H1 (cell line): Measurements from ENCODE around the gene KIF13A. TPM values are rescaled to one million over a fixed set of nuclear protein-coding genes. Genes with fewer than 3 reads are reported as not detected.

Experiments used
- BACH1 ChIP-seq: IDR thresholded peaks from 2 replicates; pipeline ENCODE4 v1.6.1; 2012; ENCODE audit warnings: low read length, improper control_type of control experiment
- CBX5 ChIP-seq: fragments of 300-800, 300-1000 bp; sonication (generic); IDR thresholded peaks from 2 replicates; pipeline ENCODE4 v1.7.1; 2016; ENCODE audit warnings: antibody characterized with exemption, low read length, low read depth
- JUN ChIP-seq: IDR thresholded peaks from 2 replicates; pipeline ENCODE4 v1.6.1; 2011; ENCODE audit warnings: low read depth, mild to moderate bottlenecking, improper control_type of control experiment, low read length
- KDM1A ChIP-seq: fragments of 200-600, 300-600 bp; sonication (generic); IDR thresholded peaks from 2 replicates; pipeline ENCODE4 v1.7.1; 2016; ENCODE audit warnings: mild to moderate bottlenecking, low read length, borderline replicate concordance
- KDM4A ChIP-seq: IDR thresholded peaks from one replicate; pipeline ENCODE4 v1.7.1; 2012; ENCODE audit warnings: low read depth, mild to moderate bottlenecking, moderate library complexity, low read length, inconsistent platforms; ENCODE audit not compliant: severe bottlenecking
- KDM5A ChIP-seq: fragments of 200-600 bp; IDR thresholded peaks from 2 replicates; pipeline ENCODE4 v1.7.1; 2012; ENCODE audit warnings: mild to moderate bottlenecking, low read length, inconsistent platforms, mixed read lengths
- MAFK ChIP-seq: IDR thresholded peaks from 2 replicates; pipeline ENCODE4 v1.6.1; 2012; ENCODE audit warnings: low read depth, mild to moderate bottlenecking, improper control_type of control experiment, low read length
- SP1 ChIP-seq: IDR thresholded peaks from 2 replicates; pipeline ENCODE4 v1.6.1; 2011; ENCODE audit warnings: low read depth, low read length
- polyA plus RNA-seq, 7 experiments: library from polyadenylated mRNA; depleted of rRNA in 3 of 7; stranded (reverse) in 5 of 7; unstranded in 2 of 7; fragments of >200 nt in 5 of 7; fragments of 200-250 nt in 2 of 7; gene quantifications; 1 replicate in 5 of 7; 2 replicates in 1 of 7; 4 replicates in 1 of 7; pipeline versions ENCODE4 v1.2.1 to v1.2.3, GENCODE V29; 2011 to 2013; ENCODE audit warnings: missing spikeins in 2 of 7, mixed read lengths in 2 of 7
- total RNA-seq: library from RNA; stranded (reverse); fragmentation: NEBNext Ultra II Directional; extraction: Animal tissue kit (Norgen Biotek cat#: 25700); gene quantifications from 2 replicates; pipeline ENCODE4 v1.2.1, GENCODE V29; 2021
- TF ChIP-seq, protein P1 (sequence below): fragments of 300-600 bp; sonication (generic); IDR thresholded peaks from 2 replicates; pipeline ENCODE4 v1.7.1; 2012; ENCODE audit warnings: low read length, moderate library complexity, mild to moderate bottlenecking, inconsistent platforms; ENCODE audit not compliant: insufficient replicate concordance
- TF ChIP-seq, protein P2 (sequence below): IDR thresholded peaks from 2 replicates; pipeline ENCODE4 v1.6.1; 2012; ENCODE audit warnings: inconsistent platforms

KIF13A gene
- total and polyA plus RNA-seq, 2 of the 8 experiments (the other 6 are each of a cell fraction or from before 2014, with no cell fraction given) = 14.7 to 40.8 TPM

DNA sequence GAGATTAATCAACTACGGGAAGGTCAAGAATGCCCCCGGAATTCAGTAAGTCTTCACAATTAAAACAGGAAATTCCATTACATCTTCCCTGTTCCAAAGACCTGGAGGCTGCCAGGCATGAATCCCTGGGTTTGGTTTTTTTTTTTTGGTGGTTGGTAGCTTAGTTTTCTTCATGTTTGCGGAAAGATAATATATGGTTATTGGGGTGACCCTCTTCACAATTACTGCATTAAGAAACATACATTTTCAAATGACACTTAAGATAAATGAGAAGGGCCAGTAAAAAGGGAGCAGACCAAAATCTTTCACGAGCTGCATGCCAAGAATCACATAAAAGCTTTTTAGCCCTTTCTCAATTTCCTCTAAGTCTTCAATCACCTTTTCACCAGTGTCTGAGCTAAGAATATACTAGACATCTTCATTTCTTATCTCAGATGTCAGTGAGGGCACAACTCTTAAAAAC is 64.0 kb downstream of the KIF13A start (continued):
- TF ChIP-seq, protein P1, sequence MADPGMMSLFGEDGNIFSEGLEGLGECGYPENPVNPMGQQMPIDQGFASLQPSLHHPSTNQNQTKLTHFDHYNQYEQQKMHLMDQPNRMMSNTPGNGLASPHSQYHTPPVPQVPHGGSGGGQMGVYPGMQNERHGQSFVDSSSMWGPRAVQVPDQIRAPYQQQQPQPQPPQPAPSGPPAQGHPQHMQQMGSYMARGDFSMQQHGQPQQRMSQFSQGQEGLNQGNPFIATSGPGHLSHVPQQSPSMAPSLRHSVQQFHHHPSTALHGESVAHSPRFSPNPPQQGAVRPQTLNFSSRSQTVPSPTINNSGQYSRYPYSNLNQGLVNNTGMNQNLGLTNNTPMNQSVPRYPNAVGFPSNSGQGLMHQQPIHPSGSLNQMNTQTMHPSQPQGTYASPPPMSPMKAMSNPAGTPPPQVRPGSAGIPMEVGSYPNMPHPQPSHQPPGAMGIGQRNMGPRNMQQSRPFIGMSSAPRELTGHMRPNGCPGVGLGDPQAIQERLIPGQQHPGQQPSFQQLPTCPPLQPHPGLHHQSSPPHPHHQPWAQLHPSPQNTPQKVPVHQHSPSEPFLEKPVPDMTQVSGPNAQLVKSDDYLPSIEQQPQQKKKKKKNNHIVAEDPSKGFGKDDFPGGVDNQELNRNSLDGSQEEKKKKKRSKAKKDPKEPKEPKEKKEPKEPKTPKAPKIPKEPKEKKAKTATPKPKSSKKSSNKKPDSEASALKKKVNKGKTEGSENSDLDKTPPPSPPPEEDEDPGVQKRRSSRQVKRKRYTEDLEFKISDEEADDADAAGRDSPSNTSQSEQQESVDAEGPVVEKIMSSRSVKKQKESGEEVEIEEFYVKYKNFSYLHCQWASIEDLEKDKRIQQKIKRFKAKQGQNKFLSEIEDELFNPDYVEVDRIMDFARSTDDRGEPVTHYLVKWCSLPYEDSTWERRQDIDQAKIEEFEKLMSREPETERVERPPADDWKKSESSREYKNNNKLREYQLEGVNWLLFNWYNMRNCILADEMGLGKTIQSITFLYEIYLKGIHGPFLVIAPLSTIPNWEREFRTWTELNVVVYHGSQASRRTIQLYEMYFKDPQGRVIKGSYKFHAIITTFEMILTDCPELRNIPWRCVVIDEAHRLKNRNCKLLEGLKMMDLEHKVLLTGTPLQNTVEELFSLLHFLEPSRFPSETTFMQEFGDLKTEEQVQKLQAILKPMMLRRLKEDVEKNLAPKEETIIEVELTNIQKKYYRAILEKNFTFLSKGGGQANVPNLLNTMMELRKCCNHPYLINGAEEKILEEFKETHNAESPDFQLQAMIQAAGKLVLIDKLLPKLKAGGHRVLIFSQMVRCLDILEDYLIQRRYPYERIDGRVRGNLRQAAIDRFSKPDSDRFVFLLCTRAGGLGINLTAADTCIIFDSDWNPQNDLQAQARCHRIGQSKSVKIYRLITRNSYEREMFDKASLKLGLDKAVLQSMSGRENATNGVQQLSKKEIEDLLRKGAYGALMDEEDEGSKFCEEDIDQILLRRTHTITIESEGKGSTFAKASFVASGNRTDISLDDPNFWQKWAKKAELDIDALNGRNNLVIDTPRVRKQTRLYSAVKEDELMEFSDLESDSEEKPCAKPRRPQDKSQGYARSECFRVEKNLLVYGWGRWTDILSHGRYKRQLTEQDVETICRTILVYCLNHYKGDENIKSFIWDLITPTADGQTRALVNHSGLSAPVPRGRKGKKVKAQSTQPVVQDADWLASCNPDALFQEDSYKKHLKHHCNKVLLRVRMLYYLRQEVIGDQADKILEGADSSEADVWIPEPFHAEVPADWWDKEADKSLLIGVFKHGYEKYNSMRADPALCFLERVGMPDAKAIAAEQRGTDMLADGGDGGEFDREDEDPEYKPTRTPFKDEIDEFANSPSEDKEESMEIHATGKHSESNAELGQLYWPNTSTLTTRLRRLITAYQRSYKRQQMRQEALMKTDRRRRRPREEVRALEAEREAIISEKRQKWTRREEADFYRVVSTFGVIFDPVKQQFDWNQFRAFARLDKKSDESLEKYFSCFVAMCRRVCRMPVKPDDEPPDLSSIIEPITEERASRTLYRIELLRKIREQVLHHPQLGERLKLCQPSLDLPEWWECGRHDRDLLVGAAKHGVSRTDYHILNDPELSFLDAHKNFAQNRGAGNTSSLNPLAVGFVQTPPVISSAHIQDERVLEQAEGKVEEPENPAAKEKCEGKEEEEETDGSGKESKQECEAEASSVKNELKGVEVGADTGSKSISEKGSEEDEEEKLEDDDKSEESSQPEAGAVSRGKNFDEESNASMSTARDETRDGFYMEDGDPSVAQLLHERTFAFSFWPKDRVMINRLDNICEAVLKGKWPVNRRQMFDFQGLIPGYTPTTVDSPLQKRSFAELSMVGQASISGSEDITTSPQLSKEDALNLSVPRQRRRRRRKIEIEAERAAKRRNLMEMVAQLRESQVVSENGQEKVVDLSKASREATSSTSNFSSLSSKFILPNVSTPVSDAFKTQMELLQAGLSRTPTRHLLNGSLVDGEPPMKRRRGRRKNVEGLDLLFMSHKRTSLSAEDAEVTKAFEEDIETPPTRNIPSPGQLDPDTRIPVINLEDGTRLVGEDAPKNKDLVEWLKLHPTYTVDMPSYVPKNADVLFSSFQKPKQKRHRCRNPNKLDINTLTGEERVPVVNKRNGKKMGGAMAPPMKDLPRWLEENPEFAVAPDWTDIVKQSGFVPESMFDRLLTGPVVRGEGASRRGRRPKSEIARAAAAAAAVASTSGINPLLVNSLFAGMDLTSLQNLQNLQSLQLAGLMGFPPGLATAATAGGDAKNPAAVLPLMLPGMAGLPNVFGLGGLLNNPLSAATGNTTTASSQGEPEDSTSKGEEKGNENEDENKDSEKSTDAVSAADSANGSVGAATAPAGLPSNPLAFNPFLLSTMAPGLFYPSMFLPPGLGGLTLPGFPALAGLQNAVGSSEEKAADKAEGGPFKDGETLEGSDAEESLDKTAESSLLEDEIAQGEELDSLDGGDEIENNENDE = no peak
- TF ChIP-seq BACH1 = no peak
- TF ChIP-seq, protein P2, sequence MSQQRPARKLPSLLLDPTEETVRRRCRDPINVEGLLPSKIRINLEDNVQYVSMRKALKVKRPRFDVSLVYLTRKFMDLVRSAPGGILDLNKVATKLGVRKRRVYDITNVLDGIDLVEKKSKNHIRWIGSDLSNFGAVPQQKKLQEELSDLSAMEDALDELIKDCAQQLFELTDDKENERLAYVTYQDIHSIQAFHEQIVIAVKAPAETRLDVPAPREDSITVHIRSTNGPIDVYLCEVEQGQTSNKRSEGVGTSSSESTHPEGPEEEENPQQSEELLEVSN = no peak
- TF ChIP-seq SP1 = no peak
- TF ChIP-seq KDM4A = no peak
- TF ChIP-seq JUN = no peak
- TF ChIP-seq MAFK = no peak
- no peak for TF ChIP-seq KDM1A
- no peak for TF ChIP-seq CBX5
- TF ChIP-seq KDM5A = no peak
